K562 (cell line): ENCODE measurements around the gene CCDC183. TPM values are rescaled to one million over a fixed set of nuclear protein-coding genes. Genes with fewer than 3 reads are reported as not detected.

Experiments
- CGGBP1 ChIP-seq: fragments of 250-450 bp; sonication (Bioruptor Pico); IDR thresholded peaks from 2 replicates; pipeline ENCODE4 v1.9.0; 2021; ENCODE audit warnings: mild to moderate bottlenecking
- CHD4 ChIP-seq: fragments of 200-600 bp; sonication (generic); IDR thresholded peaks from 3 replicates; pipeline ENCODE4 v1.6.1; 2012; ENCODE audit warnings: low read depth, mild to moderate bottlenecking, mixed read lengths, low read length, inconsistent platforms; ENCODE audit not compliant: insufficient read depth, insufficient replicate concordance, poor library complexity, severe bottlenecking
- CHD7 ChIP-seq: fragments of 200-600 bp; sonication (generic); IDR thresholded peaks from one replicate; pipeline ENCODE4 v1.6.1; 2012; ENCODE audit warnings: mild to moderate bottlenecking, low read depth, low read length, inconsistent platforms
- FOXA1 ChIP-seq: fragments of 450-650 bp; IDR thresholded peaks from 2 replicates; pipeline ENCODE4 v1.6.1; 2016; ENCODE audit warnings: mild to moderate bottlenecking, borderline replicate concordance
- HIVEP1 ChIP-seq: fragments of 250-450 bp; sonication (Bioruptor Pico); IDR thresholded peaks from 2 replicates; pipeline ENCODE4 v1.4.0; 2020; ENCODE audit warnings: mild to moderate bottlenecking
- KDM1A ChIP-seq, 2 experiments: fragments of 450-650 bp; IDR thresholded peaks; 2 replicates each; pipeline ENCODE4 v1.6.1; 2016; ENCODE audit warnings: mild to moderate bottlenecking in 2 of 2
- PHB ChIP-seq: fragments of 250-450 bp; sonication (Bioruptor Pico); IDR thresholded peaks from 2 replicates; pipeline ENCODE4 v1.5.0; 2021
- RBM15 ChIP-seq: fragments of 200-400 bp; formaldehyde crosslinking; IDR thresholded peaks from 2 replicates; pipeline ENCODE4 v1.6.1; 2018; ENCODE audit warnings: mild to moderate bottlenecking, low read length, moderate library complexity; ENCODE audit not compliant: insufficient read depth
- RBM34 ChIP-seq: fragments of 200-400 bp; formaldehyde crosslinking; IDR thresholded peaks from 2 replicates; pipeline ENCODE4 v1.6.1; 2018; ENCODE audit warnings: low read length, borderline replicate concordance; ENCODE audit not compliant: insufficient read depth
- TBP ChIP-seq: optimal IDR thresholded peaks from 2 replicates; pipeline ENCODE3; 2011; ENCODE audit warnings: low read depth, low read length, improper control_type of control experiment
- WHSC1 ChIP-seq: IDR thresholded peaks from one replicate; pipeline ENCODE4 v1.6.1; 2012; ENCODE audit warnings: low read length, control low read depth, inconsistent platforms
- ZNF23 ChIP-seq: fragments of 250-450 bp; sonication (Bioruptor Pico); IDR thresholded peaks from 2 replicates; pipeline ENCODE4 v1.4.0; 2020; ENCODE audit warnings: mild to moderate bottlenecking
- polyA plus RNA-seq, 8 experiments: library from polyadenylated mRNA; depleted of rRNA in 4 of 8; stranded (reverse) in 5 of 8; unstranded in 3 of 8; fragments of >200 nt; fragmentation: Nextera tagmentation in 2 of 8; fragmentation: Illumina TruSeq in 1 of 8; extraction: Ambion mirVana in 2 of 8; extraction: Trizol in 1 of 8; gene quantifications; 2 replicates each; pipeline versions ENCODE4 v1.2.1 to v1.2.3, GENCODE V29; 2011 to 2014; ENCODE audit warnings: inconsistent platforms in 1 of 8, missing spikeins in 1 of 8
- total RNA-seq, 7 experiments: library from RNA; depleted of rRNA in 6 of 7; stranded (reverse); fragments of >200 nt in 6 of 7; fragmentation: Illumina TruSeq in 2 of 7; extraction: Trizol in 2 of 7; gene quantifications; 2 replicates each; pipeline versions ENCODE4 v1.2.1 to v1.2.3, GENCODE V29; 2011 to 2021; ENCODE audit warnings: low replicate concordance in 1 of 7
- TF ChIP-seq, protein P1 (sequence below): fragments of 250-450 bp; sonication (Bioruptor Pico); IDR thresholded peaks from 2 replicates; pipeline ENCODE4 v1.5.0; 2021
- TF ChIP-seq, protein P2 (sequence below): sonication (generic); formaldehyde crosslinking; IDR thresholded peaks from 2 replicates; pipeline ENCODE4 v1.8.1; 2022; ENCODE audit warnings: missing genetic modification reagents

CCDC183 gene
- total and polyA plus RNA-seq, 9 of the 15 experiments (the other 6 are each of a cell fraction or from before 2014, with no cell fraction given) = 0.21 to 0.60 (median 0.29) TPM; not detected in 4

GRCh38 chr9:136807281-136808074 is 11.3 kb downstream of the CCDC183 start, which contains the start of gene RABL6 (continued):
- TF ChIP-seq, protein P1, sequence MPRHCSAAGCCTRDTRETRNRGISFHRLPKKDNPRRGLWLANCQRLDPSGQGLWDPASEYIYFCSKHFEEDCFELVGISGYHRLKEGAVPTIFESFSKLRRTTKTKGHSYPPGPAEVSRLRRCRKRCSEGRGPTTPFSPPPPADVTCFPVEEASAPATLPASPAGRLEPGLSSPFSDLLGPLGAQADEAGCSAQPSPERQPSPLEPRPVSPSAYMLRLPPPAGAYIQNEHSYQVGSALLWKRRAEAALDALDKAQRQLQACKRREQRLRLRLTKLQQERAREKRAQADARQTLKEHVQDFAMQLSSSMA (CRISPR knock-in tag) = no peak
- no peak for TF ChIP-seq RBM34
- TF ChIP-seq, protein P2, sequence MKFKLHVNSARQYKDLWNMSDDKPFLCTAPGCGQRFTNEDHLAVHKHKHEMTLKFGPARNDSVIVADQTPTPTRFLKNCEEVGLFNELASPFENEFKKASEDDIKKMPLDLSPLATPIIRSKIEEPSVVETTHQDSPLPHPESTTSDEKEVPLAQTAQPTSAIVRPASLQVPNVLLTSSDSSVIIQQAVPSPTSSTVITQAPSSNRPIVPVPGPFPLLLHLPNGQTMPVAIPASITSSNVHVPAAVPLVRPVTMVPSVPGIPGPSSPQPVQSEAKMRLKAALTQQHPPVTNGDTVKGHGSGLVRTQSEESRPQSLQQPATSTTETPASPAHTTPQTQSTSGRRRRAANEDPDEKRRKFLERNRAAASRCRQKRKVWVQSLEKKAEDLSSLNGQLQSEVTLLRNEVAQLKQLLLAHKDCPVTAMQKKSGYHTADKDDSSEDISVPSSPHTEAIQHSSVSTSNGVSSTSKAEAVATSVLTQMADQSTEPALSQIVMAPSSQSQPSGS = no peak
- TF ChIP-seq PHB (CRISPR knock-in tag) = no peak
- no peak for TF ChIP-seq CHD7
- peak; percentile 74 for TF ChIP-seq TBP
- no peak for TF ChIP-seq WHSC1
- TF ChIP-seq FOXA1 = no peak
- no peak for TF ChIP-seq CHD4
- TF ChIP-seq RBM15 = no peak
- TF ChIP-seq KDM1A (IDR thresholded peaks at IDR 0.05) = no peak
- no peak for TF ChIP-seq ZNF23
- TF ChIP-seq CGGBP1 (CRISPR knock-in tag) = no peak
- TF ChIP-seq HIVEP1 = no peak
